ENCODE results near the gene IFNL4. TPM values are rescaled to one million over a fixed set of nuclear protein-coding genes. Genes with fewer than 3 reads are reported as not detected.
"Not testable (repeated sequence)": the region's sequence is repeated elsewhere in the genome, so short reads cannot be mapped to it uniquely, and the experiment has no call there.

IFNL4 gene
- total RNA-seq, 2 donors from 2014 or later: not detected

GRCh38 chr19:39230096-39230764 lies 18.4 kb downstream of the IFNL4 start:
- Histone ChIP-seq H3K27ac (no peak overlapping the region), H3K9ac (ENCODE audit: low read depth in 2 of 2, low read length in 2 of 2) (no peak overlapping the region), H3K4me1 (no peaks in the 10 kb centered on the region), H3K9me3 (no peaks in the 10 kb centered on the region), H3K36me3 (no peaks in the 10 kb centered on the region), H3K4me3 (no peak overlapping the region), H3K27me3 (no peaks in the 10 kb centered on the region)
- intact Hi-C loops (cut with DNase I): no loop called here
- no peak for TF ChIP-seq CTCF (IDR thresholded peaks at IDR 0.05)
- DNase-seq: no peak

GRCh38 chr19:39224910-39225309 lies 23.7 kb downstream of the IFNL4 start:
- H3K27me3 ChIP-seq: peaks cover 5% of the 10 kb centered on the region
- no peaks in the 10 kb centered on the region for H3K4me1 ChIP-seq
- no peak overlapping the region for H3K9ac ChIP-seq (ENCODE audit: low read depth in 2 of 2, low read length in 2 of 2)
- H3K9me3 ChIP-seq: no peaks in the 10 kb centered on the region
- H3K4me3 ChIP-seq: no peak overlapping the region
- H3K36me3 ChIP-seq: no peaks in the 10 kb centered on the region
- no peak for DNase-seq
- intact Hi-C loops (cut with DNase I): no loop called here
- TF ChIP-seq CTCF (IDR thresholded peaks at IDR 0.05): no peak
- no peak overlapping the region for H3K27ac ChIP-seq

GRCh38 chr19:39223703-39224279 lies 24.9 kb downstream of the IFNL4 start:
- Histone ChIP-seq H3K4me3 (no peak overlapping the region), H3K9me3 (no peaks in the 10 kb centered on the region), H3K9ac (ENCODE audit: low read depth in 2 of 2, low read length in 2 of 2) (no peak overlapping the region), H3K27ac (no peak overlapping the region), H3K36me3 (no peaks in the 10 kb centered on the region), H3K27me3 (peaks cover 5% of the 10 kb centered on the region), H3K4me1 (no peaks in the 10 kb centered on the region)
- TF ChIP-seq CTCF (IDR thresholded peaks at IDR 0.05): no peak
- no peak for DNase-seq
- intact Hi-C loops (cut with DNase I): no loop called here

- intact Hi-C loops (cut with DNase I); H3K9me3 ChIP-seq; H3K9ac ChIP-seq (ENCODE audit: low read depth in 2 of 2, low read length in 2 of 2); H3K4me3 ChIP-seq; DNase-seq; H3K27me3 ChIP-seq; H3K27ac ChIP-seq; H3K4me1 ChIP-seq; H3K36me3 ChIP-seq: not testable (repeated sequence)
Measured at GRCh38 chr19:39219108-39219507, 29.5 kb downstream of the IFNL4 start.

- no peak for TF ChIP-seq CTCF (IDR thresholded peaks at IDR 0.05)
- Histone ChIP-seq H3K9ac (ENCODE audit: low read depth in 2 of 2, low read length in 2 of 2) (no peak overlapping the region), H3K4me1 (no peaks in the 10 kb centered on the region), H3K4me3 (no peak overlapping the region), H3K9me3 (no peaks in the 10 kb centered on the region), H3K36me3 (no peaks in the 10 kb centered on the region), H3K27me3 (no peaks in the 10 kb centered on the region), H3K27ac (no peak overlapping the region)
- DNase-seq: no peak
- intact Hi-C loops (cut with DNase I): no loop called here
Measured at GRCh38 chr19:39218230-39219007, 30.2 kb downstream of the IFNL4 start.

GRCh38 chr19:39217094-39217493 lies 31.6 kb downstream of the IFNL4 start:
- Histone ChIP-seq H3K36me3 (no peaks in the 10 kb centered on the region), H3K9me3 (no peaks in the 10 kb centered on the region), H3K27ac (no peak overlapping the region), H3K27me3 (no peaks in the 10 kb centered on the region), H3K9ac (ENCODE audit: low read depth in 2 of 2, low read length in 2 of 2) (no peak overlapping the region), H3K4me3 (no peak overlapping the region), H3K4me1 (no peaks in the 10 kb centered on the region)
- no peak for TF ChIP-seq CTCF (IDR thresholded peaks at IDR 0.05)
- DNase-seq: no peak
- intact Hi-C loops (cut with DNase I): no loop called here

GRCh38 chr19:39215323-39215722 lies 33.3 kb downstream of the IFNL4 start:
- H3K9ac ChIP-seq (ENCODE audit: low read depth in 2 of 2, low read length in 2 of 2); DNase-seq; H3K4me1 ChIP-seq; H3K27me3 ChIP-seq; H3K27ac ChIP-seq; H3K9me3 ChIP-seq; intact Hi-C loops (cut with DNase I); H3K4me3 ChIP-seq; H3K36me3 ChIP-seq: not testable (repeated sequence)
